OCI-LY3 (cell line): ENCODE data around the gene BANF2.

ENCODE experiments used
- H2AFZ ChIP-seq: fragments of 200-600, 300-600 bp; shearing (Covaris generic); 2 replicates; pipeline ENCODE4 v1.6.0; 2014; ENCODE audit warnings: antibody characterized with exemption, low read depth, low read length
- H3K27ac ChIP-seq: fragments of 200-600, 300-600 bp; sonication (generic); 2 replicates; pipeline ENCODE4 v1.5.1; 2014; ENCODE audit warnings: mild to moderate bottlenecking, low read length, moderate library complexity, mixed read lengths
- H3K27me3 ChIP-seq: fragments of 200-600, 300-600 bp; sonication (generic); 2 replicates; pipeline ENCODE4 v1.6.1; 2014; ENCODE audit warnings: low read depth, low read length, mixed read lengths
- H3K36me3 ChIP-seq: fragments of 200-600, 300-600 bp; sonication (generic); replicated peaks from 2 replicates; pipeline ENCODE3; 2014; ENCODE audit warnings: low read depth, low read length, mixed read lengths
- H3K4me1 ChIP-seq: fragments of 300-600, 200-600 bp; sonication (generic); 2 replicates; pipeline ENCODE4 v1.6.1; 2014; ENCODE audit warnings: low read length, mixed read lengths
- H3K4me2 ChIP-seq: fragments of 200-600, 300-600 bp; sonication (generic); 2 replicates; pipeline ENCODE4 v1.6.1; 2014; ENCODE audit warnings: low read length, mixed read lengths
- H3K4me3 ChIP-seq: fragments of 300-600, 200-600 bp; sonication (generic); 2 replicates; pipeline ENCODE4 v1.5.1; 2014; ENCODE audit warnings: antibody characterized with exemption, mild to moderate bottlenecking, low read length, moderate library complexity
- H3K79me2 ChIP-seq: fragments of 300-600, 200-600 bp; shearing (Covaris generic); 2 replicates; pipeline ENCODE4 v1.6.1; 2014; ENCODE audit warnings: mild to moderate bottlenecking, low read length, mixed read lengths
- H3K9ac ChIP-seq: fragments of 300-600, 200-600 bp; shearing (Covaris generic); 2 replicates; pipeline ENCODE4 v1.6.0; 2014; ENCODE audit warnings: mild to moderate bottlenecking, low read length, moderate library complexity
- H3K9me3 ChIP-seq: fragments of 200-600, 300-600 bp; shearing (Covaris generic); 2 replicates; pipeline ENCODE4 v1.6.1; 2014; ENCODE audit warnings: low read length, mixed read lengths; ENCODE audit not compliant: insufficient read depth
- H4K20me1 ChIP-seq: fragments of 200-600, 300-600 bp; sonication (generic); 2 replicates; pipeline ENCODE4 v1.6.1; 2016; ENCODE audit warnings: low read length, mixed read lengths; ENCODE audit not compliant: insufficient read depth
- EZH2phosphoT487 ChIP-seq: fragments of 200-600 bp; shearing (Covaris generic); IDR thresholded peaks from 2 replicates; pipeline ENCODE4 v1.6.1; 2018; ENCODE audit warnings: antibody characterized with exemption, mixed run types, low read depth
- TF ChIP-seq, protein P1 (sequence below): fragments of 200-600, 300-600 bp; sonication (generic); IDR thresholded peaks from 2 replicates; pipeline ENCODE4 v1.5.1; 2014; ENCODE audit warnings: antibody characterized with exemption, low read length, low read depth

The BANF2 gene

GRCh38 chr20:17675519-17676377 is 24.0 kb upstream of the BANF2 start:
- H3K4me2 ChIP-seq, result no peak overlapping the region
- H2AFZ ChIP-seq, result no peak overlapping the region
- H3K79me2 ChIP-seq, result peaks cover 1% of the 10 kb centered on the region; the same call in 1 of the 2 replicates
- H3K9me3 ChIP-seq, result no peaks in the 10 kb centered on the region
- peaks cover 20% of the 10 kb centered on the region for H4K20me1 ChIP-seq
- H3K27me3 ChIP-seq, result no peaks in the 10 kb centered on the region
- no peak for TF ChIP-seq EZH2phosphoT487
- TF ChIP-seq, protein P1, sequence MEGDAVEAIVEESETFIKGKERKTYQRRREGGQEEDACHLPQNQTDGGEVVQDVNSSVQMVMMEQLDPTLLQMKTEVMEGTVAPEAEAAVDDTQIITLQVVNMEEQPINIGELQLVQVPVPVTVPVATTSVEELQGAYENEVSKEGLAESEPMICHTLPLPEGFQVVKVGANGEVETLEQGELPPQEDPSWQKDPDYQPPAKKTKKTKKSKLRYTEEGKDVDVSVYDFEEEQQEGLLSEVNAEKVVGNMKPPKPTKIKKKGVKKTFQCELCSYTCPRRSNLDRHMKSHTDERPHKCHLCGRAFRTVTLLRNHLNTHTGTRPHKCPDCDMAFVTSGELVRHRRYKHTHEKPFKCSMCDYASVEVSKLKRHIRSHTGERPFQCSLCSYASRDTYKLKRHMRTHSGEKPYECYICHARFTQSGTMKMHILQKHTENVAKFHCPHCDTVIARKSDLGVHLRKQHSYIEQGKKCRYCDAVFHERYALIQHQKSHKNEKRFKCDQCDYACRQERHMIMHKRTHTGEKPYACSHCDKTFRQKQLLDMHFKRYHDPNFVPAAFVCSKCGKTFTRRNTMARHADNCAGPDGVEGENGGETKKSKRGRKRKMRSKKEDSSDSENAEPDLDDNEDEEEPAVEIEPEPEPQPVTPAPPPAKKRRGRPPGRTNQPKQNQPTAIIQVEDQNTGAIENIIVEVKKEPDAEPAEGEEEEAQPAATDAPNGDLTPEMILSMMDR, result no peak
- peaks cover 6% of the 10 kb centered on the region for H3K36me3 ChIP-seq
- no peak overlapping the region for H3K27ac ChIP-seq
- no peak overlapping the region for H3K9ac ChIP-seq
- peaks cover 18% of the 10 kb centered on the region for H3K4me1 ChIP-seq
- H3K4me3 ChIP-seq, result no peak overlapping the region

DNA sequence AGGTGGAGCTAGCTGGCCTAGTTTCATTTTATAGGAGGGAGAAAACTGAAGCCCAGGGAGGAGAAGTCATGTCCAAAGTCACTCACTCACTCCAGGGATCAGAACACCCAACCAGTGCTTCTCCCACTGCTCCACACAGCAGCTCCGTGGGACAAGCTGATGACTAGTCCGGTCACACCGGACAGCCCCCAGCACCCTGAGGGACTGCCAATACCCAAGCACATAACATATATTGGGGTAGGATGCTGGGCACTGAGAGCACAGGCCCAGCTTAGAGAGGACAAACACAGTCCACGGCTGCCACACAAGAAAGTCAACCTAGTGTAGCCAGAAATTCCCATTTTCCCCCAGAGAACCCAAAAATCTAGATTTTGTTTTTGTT is 23.4 kb upstream of the BANF2 start:
- Histone ChIP-seq H3K4me3 (no peak overlapping the region), H3K4me1 (peaks cover 12% of the 10 kb centered on the region), H3K27me3 (no peaks in the 10 kb centered on the region), H3K36me3 (peaks cover 6% of the 10 kb centered on the region), H3K9me3 (no peaks in the 10 kb centered on the region), H3K9ac (no peak overlapping the region), H3K27ac (no peak overlapping the region), H3K4me2 (no peak overlapping the region), H3K79me2 (peaks cover 3% of the 10 kb centered on the region; the same call in 1 of the 2 replicates), H4K20me1 (peaks cover 20% of the 10 kb centered on the region), H2AFZ (no peak overlapping the region)
- no peak for TF ChIP-seq EZH2phosphoT487
- TF ChIP-seq, protein P1, result no peak

DNA sequence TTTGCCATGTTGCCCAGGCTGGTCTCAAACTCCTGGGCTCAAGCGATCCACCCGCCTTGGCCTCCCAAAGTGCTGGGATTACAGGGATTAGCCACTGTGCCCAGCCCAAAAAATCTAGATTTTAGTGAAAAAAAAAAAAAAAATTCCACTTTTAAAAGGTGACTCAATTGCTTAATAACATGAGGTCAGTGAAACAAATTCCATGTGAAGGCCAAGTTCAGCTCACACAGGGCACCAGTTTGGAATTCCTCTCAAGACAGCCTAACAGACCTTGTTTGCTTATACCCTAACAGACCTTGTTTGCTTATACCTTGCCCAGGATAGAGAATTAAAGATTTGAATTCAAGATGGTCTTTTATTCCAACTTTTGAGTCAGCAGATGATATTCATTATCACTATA is 22.8 kb upstream of the BANF2 start:
- Histone ChIP-seq H3K27ac (no peak overlapping the region), H3K4me2 (no peak overlapping the region), H3K9ac (no peak overlapping the region), H3K27me3 (no peaks in the 10 kb centered on the region), H4K20me1 (peaks cover 17% of the 10 kb centered on the region), H3K4me1 (peaks cover 8% of the 10 kb centered on the region; the same call in 1 of the 2 replicates), H3K36me3 (peaks cover 6% of the 10 kb centered on the region), H3K9me3 (no peaks in the 10 kb centered on the region), H2AFZ (no peak overlapping the region), H3K4me3 (no peak overlapping the region), H3K79me2 (peaks cover 3% of the 10 kb centered on the region; the same call in 1 of the 2 replicates)
- TF ChIP-seq, protein P1, result no peak
- no peak for TF ChIP-seq EZH2phosphoT487

- no peak overlapping the region for H3K4me2 ChIP-seq
- H3K4me1 ChIP-seq, result peaks cover 12% of the 10 kb centered on the region
- H3K36me3 ChIP-seq, result peaks cover 6% of the 10 kb centered on the region
- TF ChIP-seq, protein P1, result no peak
- no peak for TF ChIP-seq EZH2phosphoT487
- peaks cover 3% of the 10 kb centered on the region; the same call in 1 of the 2 replicates for H3K79me2 ChIP-seq
- H3K27me3 ChIP-seq, result peaks cover 2% of the 10 kb centered on the region
- no peak overlapping the region for H3K27ac ChIP-seq
- H2AFZ ChIP-seq, result no peak overlapping the region
- no peak overlapping the region for H3K4me3 ChIP-seq
- no peak overlapping the region for H3K9ac ChIP-seq
- peaks cover 16% of the 10 kb centered on the region for H4K20me1 ChIP-seq
- no peaks in the 10 kb centered on the region for H3K9me3 ChIP-seq
Measured at GRCh38 chr20:17678295-17678694, 21.5 kb upstream of the BANF2 start.
